DOHH2 (cell line): ENCODE measurements around the gene BRICD5.

Source experiments
- EZH2phosphoT487 ChIP-seq: fragments of 200-600 bp; sonication (generic); IDR thresholded peaks from 2 replicates; pipeline ENCODE4 v1.6.1; 2017; ENCODE audit warnings: borderline replicate concordance, mild to moderate bottlenecking, antibody characterized with exemption, low read length, moderate library complexity, mixed read lengths
- TF ChIP-seq, protein P1 (sequence below): fragments of 200-600 bp; sonication (generic); IDR thresholded peaks from one replicate; pipeline ENCODE4 v1.5.1; 2014; ENCODE audit warnings: antibody characterized with exemption, mild to moderate bottlenecking, low read depth, low read length; ENCODE audit not compliant: poor library complexity, severe bottlenecking

DNA sequence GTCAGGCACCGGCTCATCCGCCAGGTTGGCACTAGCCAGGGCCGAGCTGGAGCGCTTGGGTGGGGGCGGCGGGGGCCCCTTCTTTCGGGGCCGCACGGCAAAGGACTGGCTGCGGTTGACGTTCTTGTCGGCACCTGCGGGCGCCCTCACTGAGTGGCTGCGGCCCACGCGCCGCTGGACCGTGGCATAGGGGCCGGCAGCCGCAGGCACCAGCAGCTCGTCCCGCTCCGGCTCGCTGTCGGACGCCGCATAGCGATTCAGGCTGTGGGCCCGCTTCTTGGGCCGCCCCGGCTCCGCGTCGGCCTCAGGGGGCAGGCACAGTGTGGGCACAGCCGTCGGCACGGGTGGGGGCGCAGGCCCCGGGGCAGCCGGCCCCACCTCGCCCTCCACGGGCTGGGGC is 30.2 kb downstream of the BRICD5 start:
- TF ChIP-seq, protein P1, sequence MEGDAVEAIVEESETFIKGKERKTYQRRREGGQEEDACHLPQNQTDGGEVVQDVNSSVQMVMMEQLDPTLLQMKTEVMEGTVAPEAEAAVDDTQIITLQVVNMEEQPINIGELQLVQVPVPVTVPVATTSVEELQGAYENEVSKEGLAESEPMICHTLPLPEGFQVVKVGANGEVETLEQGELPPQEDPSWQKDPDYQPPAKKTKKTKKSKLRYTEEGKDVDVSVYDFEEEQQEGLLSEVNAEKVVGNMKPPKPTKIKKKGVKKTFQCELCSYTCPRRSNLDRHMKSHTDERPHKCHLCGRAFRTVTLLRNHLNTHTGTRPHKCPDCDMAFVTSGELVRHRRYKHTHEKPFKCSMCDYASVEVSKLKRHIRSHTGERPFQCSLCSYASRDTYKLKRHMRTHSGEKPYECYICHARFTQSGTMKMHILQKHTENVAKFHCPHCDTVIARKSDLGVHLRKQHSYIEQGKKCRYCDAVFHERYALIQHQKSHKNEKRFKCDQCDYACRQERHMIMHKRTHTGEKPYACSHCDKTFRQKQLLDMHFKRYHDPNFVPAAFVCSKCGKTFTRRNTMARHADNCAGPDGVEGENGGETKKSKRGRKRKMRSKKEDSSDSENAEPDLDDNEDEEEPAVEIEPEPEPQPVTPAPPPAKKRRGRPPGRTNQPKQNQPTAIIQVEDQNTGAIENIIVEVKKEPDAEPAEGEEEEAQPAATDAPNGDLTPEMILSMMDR: no peak
- TF ChIP-seq EZH2phosphoT487: no peak
